Astrocyte (in vitro differentiated cells and primary cell): ENCODE measurements around the gene SEMA3B. TPM values are rescaled to one million over a fixed set of nuclear protein-coding genes. Genes with fewer than 3 reads are reported as not detected.

ENCODE experiments used
- DNase-seq: peaks from one replicate; pipeline ENCODE4 v3.0.0-alpha.2; 2010; ENCODE audit warnings: low read depth
- FAIRE-seq: peaks from 2 replicates; lab custom pipeline; 2011; peaks lifted over from hg19 to GRCh38; lab: Jason Lieb, UNC
- H2AFZ ChIP-seq: 2 replicates; pipeline ENCODE4 v1.6.0; 2012; ENCODE audit warnings: low read depth, low read length, inconsistent platforms
- H3K27ac ChIP-seq: 2 replicates; pipeline ENCODE4 v1.5.1; 2011; ENCODE audit warnings: low read depth, low read length, inconsistent platforms
- H3K27me3 ChIP-seq: 2 replicates; pipeline ENCODE4 v1.6.0; 2011; ENCODE audit warnings: low read length, inconsistent platforms; ENCODE audit not compliant: insufficient read depth
- H3K36me3 ChIP-seq: 2 replicates; pipeline ENCODE4 v1.5.1; 2011; ENCODE audit warnings: low read length, inconsistent platforms; ENCODE audit not compliant: insufficient read depth
- H3K4me1 ChIP-seq: 2 replicates; pipeline ENCODE4 v1.5.1; 2011; ENCODE audit warnings: low read length, inconsistent platforms; ENCODE audit not compliant: insufficient read depth
- H3K4me2 ChIP-seq: 2 replicates; pipeline ENCODE4 v1.6.0; 2012; ENCODE audit warnings: low read length, inconsistent platforms
- H3K4me3 ChIP-seq: 2 replicates; pipeline ENCODE4 v1.5.1; 2011; ENCODE audit warnings: low read depth, mild to moderate bottlenecking, low read length, inconsistent platforms; ENCODE audit not compliant: insufficient read depth
- H3K79me2 ChIP-seq: 2 replicates; pipeline ENCODE4 v1.6.0; 2012; ENCODE audit warnings: mild to moderate bottlenecking, low read length, inconsistent platforms; ENCODE audit not compliant: insufficient read depth
- H3K9ac ChIP-seq: 2 replicates; pipeline ENCODE4 v1.6.0; 2012; ENCODE audit warnings: mild to moderate bottlenecking, low read length, inconsistent platforms
- H3K9me3 ChIP-seq: 2 replicates; pipeline ENCODE4 v1.5.1; 2012; ENCODE audit warnings: low read depth, mild to moderate bottlenecking, low read length, inconsistent platforms; ENCODE audit not compliant: insufficient read depth
- H4K20me1 ChIP-seq: 2 replicates; pipeline ENCODE4 v1.6.0; 2012; ENCODE audit warnings: low read length, inconsistent platforms; ENCODE audit not compliant: insufficient read depth
- H3K27ac Mint-ChIP-seq: one replicate; pipeline ENCODE4 v1.8.0; 2021; ENCODE audit warnings: mild to moderate bottlenecking, mixed read lengths; ENCODE audit not compliant: unreplicated experiment
- H3K27me3 Mint-ChIP-seq: one replicate; pipeline ENCODE4 v1.8.0; 2021; ENCODE audit warnings: low read depth, mixed read lengths; ENCODE audit not compliant: unreplicated experiment
- H3K36me3 Mint-ChIP-seq: one replicate; pipeline ENCODE4 v1.8.0; 2021; ENCODE audit warnings: low read depth, mixed read lengths; ENCODE audit not compliant: unreplicated experiment
- H3K4me1 Mint-ChIP-seq: one replicate; pipeline ENCODE4 v1.8.0; 2021; ENCODE audit warnings: low read depth, mixed read lengths; ENCODE audit not compliant: unreplicated experiment
- H3K4me3 Mint-ChIP-seq: one replicate; pipeline ENCODE4 v1.8.0; 2021; ENCODE audit warnings: mild to moderate bottlenecking, moderate library complexity, mixed read lengths; ENCODE audit not compliant: unreplicated experiment
- H3K9me3 Mint-ChIP-seq: one replicate; pipeline ENCODE4 v1.8.0; 2021; ENCODE audit warnings: mild to moderate bottlenecking, mixed read lengths; ENCODE audit not compliant: unreplicated experiment
- EZH2 ChIP-seq: IDR thresholded peaks from 2 replicates; pipeline ENCODE4 v1.6.1; 2012; ENCODE audit warnings: mild to moderate bottlenecking, low read length, inconsistent platforms; ENCODE audit not compliant: insufficient read depth
- total RNA-seq: library from RNA; stranded (reverse); gene quantifications from 2 replicates; pipeline ENCODE4 v1.2.1, GENCODE V29; 2021
- TF ChIP-seq, protein P1 (sequence below): IDR thresholded peaks from 2 replicates; pipeline ENCODE4 v1.5.1; 2011; ENCODE audit warnings: low read depth, mild to moderate bottlenecking, inconsistent platforms, low read length, moderate library complexity; ENCODE audit not compliant: insufficient read depth

SEMA3B gene
- total RNA-seq, 1 donor from 2014 or later = 5.9 TPM

GRCh38 chr3:50324351-50325112 is 55.6 kb downstream of the SEMA3B start:
- Histone ChIP-seq H3K9me3 (no peaks in the 10 kb centered on the region), H3K27me3 (no peaks in the 10 kb centered on the region), H4K20me1 (peaks cover 16% of the 10 kb centered on the region), H3K9ac (no peak overlapping the region), H3K79me2 (peaks cover 39% of the 10 kb centered on the region), H3K36me3 (peaks cover 8% of the 10 kb centered on the region), H3K4me1 (peaks cover 30% of the 10 kb centered on the region), H3K27ac (no peak overlapping the region), H2AFZ (no peak overlapping the region), H3K4me2 (no peak overlapping the region), H3K4me3 (no peak overlapping the region)
- no peaks in the 10 kb centered on the region for H3K9me3 Mint-ChIP-seq
- DNase-seq (peak; percentile 32), FAIRE-seq (no peak)
- TF ChIP-seq, protein P1, sequence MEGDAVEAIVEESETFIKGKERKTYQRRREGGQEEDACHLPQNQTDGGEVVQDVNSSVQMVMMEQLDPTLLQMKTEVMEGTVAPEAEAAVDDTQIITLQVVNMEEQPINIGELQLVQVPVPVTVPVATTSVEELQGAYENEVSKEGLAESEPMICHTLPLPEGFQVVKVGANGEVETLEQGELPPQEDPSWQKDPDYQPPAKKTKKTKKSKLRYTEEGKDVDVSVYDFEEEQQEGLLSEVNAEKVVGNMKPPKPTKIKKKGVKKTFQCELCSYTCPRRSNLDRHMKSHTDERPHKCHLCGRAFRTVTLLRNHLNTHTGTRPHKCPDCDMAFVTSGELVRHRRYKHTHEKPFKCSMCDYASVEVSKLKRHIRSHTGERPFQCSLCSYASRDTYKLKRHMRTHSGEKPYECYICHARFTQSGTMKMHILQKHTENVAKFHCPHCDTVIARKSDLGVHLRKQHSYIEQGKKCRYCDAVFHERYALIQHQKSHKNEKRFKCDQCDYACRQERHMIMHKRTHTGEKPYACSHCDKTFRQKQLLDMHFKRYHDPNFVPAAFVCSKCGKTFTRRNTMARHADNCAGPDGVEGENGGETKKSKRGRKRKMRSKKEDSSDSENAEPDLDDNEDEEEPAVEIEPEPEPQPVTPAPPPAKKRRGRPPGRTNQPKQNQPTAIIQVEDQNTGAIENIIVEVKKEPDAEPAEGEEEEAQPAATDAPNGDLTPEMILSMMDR = peak; percentile 92
- no peak for TF ChIP-seq EZH2
- no peak overlapping the region for H3K4me3 Mint-ChIP-seq
- no peak overlapping the region for H3K27ac Mint-ChIP-seq
- no peaks in the 10 kb centered on the region for H3K27me3 Mint-ChIP-seq
- peaks cover 6% of the 10 kb centered on the region for H3K36me3 Mint-ChIP-seq
- H3K4me1 Mint-ChIP-seq = peaks cover 21% of the 10 kb centered on the region

DNA sequence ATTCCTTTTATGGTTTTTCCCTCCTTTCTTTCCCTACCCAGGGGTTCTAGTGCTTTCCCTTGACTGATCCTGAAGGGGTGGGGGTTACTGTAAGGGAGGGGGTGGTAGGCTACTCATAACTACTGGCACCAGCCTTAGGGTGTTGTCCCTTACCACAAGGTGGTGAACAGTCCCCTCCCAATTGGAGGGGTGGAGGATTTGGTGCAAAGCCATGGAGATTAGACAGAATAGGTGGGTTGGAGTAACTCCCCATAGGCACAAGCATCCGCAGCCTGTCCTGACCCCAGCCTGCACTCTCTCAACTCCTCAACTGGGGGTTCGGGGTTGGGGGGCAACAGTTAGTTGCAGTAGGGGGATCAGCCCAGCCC is 56.1 kb downstream of the SEMA3B start:
- TF ChIP-seq, protein P1 = no peak
- no peak for TF ChIP-seq EZH2
- H3K4me1 Mint-ChIP-seq = peaks cover 17% of the 10 kb centered on the region
- H3K79me2 ChIP-seq = peaks cover 36% of the 10 kb centered on the region
- peaks cover 3% of the 10 kb centered on the region for H3K36me3 Mint-ChIP-seq
- no peak overlapping the region for H3K4me2 ChIP-seq
- H3K4me3 ChIP-seq = no peak overlapping the region
- peak overlapping the region; percentile 26 for H3K27ac Mint-ChIP-seq
- H3K27ac ChIP-seq = no peak overlapping the region
- H3K9me3 ChIP-seq = no peaks in the 10 kb centered on the region
- H3K36me3 ChIP-seq = peaks cover 14% of the 10 kb centered on the region
- no peaks in the 10 kb centered on the region for H3K9me3 Mint-ChIP-seq
- no peaks in the 10 kb centered on the region for H3K27me3 Mint-ChIP-seq
- peaks cover 26% of the 10 kb centered on the region for H3K4me1 ChIP-seq
- H4K20me1 ChIP-seq = peaks cover 14% of the 10 kb centered on the region
- H3K27me3 ChIP-seq = no peaks in the 10 kb centered on the region
- H3K4me3 Mint-ChIP-seq = no peak overlapping the region
- DNase-seq = no peak
- H2AFZ ChIP-seq = no peak overlapping the region
- H3K9ac ChIP-seq = no peak overlapping the region
- FAIRE-seq = no peak
